Endothelial cell of umbilical vein (primary cell): ENCODE results near the gene HOXD10. TPM values are rescaled to one million over a fixed set of nuclear protein-coding genes. Genes with fewer than 3 reads are reported as not detected.

Source experiments
- BruUV-seq: library from RNA; stranded (reverse); fragments of 400-500 nt; replicated peaks from 2 replicates; lab custom pipeline; 2021; lab: Mats Ljungman, UMichigan
- CTCF ChIA-PET: fragments of 300-600, 350-600 bp; sonication (Branson Sonifier 250); formaldehyde crosslinking; loops from one replicate; lab custom pipeline; 2021; ENCODE audit warnings: antibody characterized with exemption, inconsistent platforms; lab: Charles Lee
- POLR2A ChIA-PET: fragments of 300-600, 350-600 bp; sonication (Branson Sonifier 250); formaldehyde crosslinking; loops from one replicate; lab custom pipeline; 2021; ENCODE audit warnings: antibody characterized with exemption, inconsistent platforms; lab: Charles Lee
- DNase-seq: peaks from one replicate; pipeline ENCODE4 v3.0.0-alpha.2; 2011; ENCODE audit warnings: low read depth, low spot score
- FAIRE-seq: peaks from 2 replicates; lab custom pipeline; 2011; peaks lifted over from hg19 to GRCh38; lab: Jason Lieb, UNC
- H2AFZ ChIP-seq: 2 replicates; pipeline ENCODE4 v1.6.0; 2012; ENCODE audit warnings: low read depth, low read length, control low read depth, inconsistent platforms
- H3K27ac ChIP-seq: 2 replicates; pipeline ENCODE4 v1.5.1; 2011; ENCODE audit warnings: low read depth, mild to moderate bottlenecking, control low read depth, low read length, moderate library complexity; ENCODE audit not compliant: insufficient read depth
- H3K27me3 ChIP-seq, 2 experiments: 2 replicates each; pipeline versions ENCODE4 v1.6.0 to v1.6.1; 2011; ENCODE audit warnings: low read length in 2 of 2, mixed read lengths in 1 of 2; ENCODE audit not compliant: control insufficient read depth in 2 of 2, insufficient read depth in 2 of 2
- H3K36me3 ChIP-seq, 2 experiments: 2 replicates in 1 of 2; 3 replicates in 1 of 2; pipeline ENCODE4 v1.5.1; 2011; ENCODE audit warnings: low read length in 2 of 2, mild to moderate bottlenecking in 1 of 2, moderate library complexity in 1 of 2; ENCODE audit not compliant: control insufficient read depth in 2 of 2, insufficient read depth in 2 of 2; ENCODE audit errors: extremely low read depth in 1 of 2
- H3K4me1 ChIP-seq: 3 replicates; pipeline ENCODE4 v1.5.1; 2011; ENCODE audit warnings: mild to moderate bottlenecking, low read length; ENCODE audit not compliant: control insufficient read depth, insufficient read depth; ENCODE audit errors: extremely low read depth
- H3K4me2 ChIP-seq: 2 replicates; pipeline ENCODE4 v1.6.1; 2011; ENCODE audit warnings: low read length, control low read depth, mixed read lengths; ENCODE audit not compliant: insufficient read depth
- H3K4me3 ChIP-seq, 3 experiments: fragments of 200-600 bp in 1 of 3; sonication (generic), shearing (Covaris generic) in 1 of 3; replicated peaks in 1 of 3; 2 replicates each; pipeline ENCODE4 v1.5.1; 2011 to 2016; ENCODE audit warnings: control low read depth in 3 of 3, low read length in 3 of 3, mild to moderate bottlenecking in 2 of 3, inconsistent platforms in 1 of 3, low read depth in 1 of 3, moderate library complexity in 1 of 3; ENCODE audit not compliant: insufficient read depth in 1 of 3
- H3K79me2 ChIP-seq: 2 replicates; pipeline ENCODE4 v1.6.0; 2012; ENCODE audit warnings: low read length, inconsistent platforms; ENCODE audit not compliant: control insufficient read depth, insufficient read depth
- H3K9ac ChIP-seq: replicated peaks from 2 replicates; pipeline ENCODE3; 2011; ENCODE audit warnings: low read length, control low read depth; ENCODE audit not compliant: insufficient read depth; ENCODE audit errors: extremely low read depth
- H3K9me1 ChIP-seq: replicated peaks from 3 replicates; pipeline ENCODE4 v1.6.0; 2011; ENCODE audit warnings: mild to moderate bottlenecking, low read length; ENCODE audit not compliant: control insufficient read depth, insufficient read depth; ENCODE audit errors: extremely low read depth
- H3K9me3 ChIP-seq: replicated peaks from 2 replicates; pipeline ENCODE4 v1.5.1; 2012; ENCODE audit warnings: low read length, inconsistent platforms; ENCODE audit not compliant: control insufficient read depth, insufficient read depth
- H4K20me1 ChIP-seq: replicated peaks from 2 replicates; pipeline ENCODE3; 2011; ENCODE audit warnings: mild to moderate bottlenecking, low read length; ENCODE audit not compliant: control insufficient read depth, insufficient read depth; ENCODE audit errors: extremely low read depth
- FOS ChIP-seq: IDR thresholded peaks from 2 replicates; pipeline ENCODE4 v1.6.1; 2011; ENCODE audit warnings: mild to moderate bottlenecking, low read length, moderate library complexity, borderline replicate concordance; ENCODE audit not compliant: insufficient read depth
- JUN ChIP-seq: IDR thresholded peaks from 2 replicates; pipeline ENCODE4 v1.6.1; 2011; ENCODE audit warnings: borderline replicate concordance, low read depth; ENCODE audit not compliant: insufficient read length, insufficient read depth
- MYC ChIP-seq: IDR thresholded peaks from one replicate; pipeline ENCODE4 v1.6.1; 2011; ENCODE audit warnings: mild to moderate bottlenecking, low read depth, low read length
- POLR2A ChIP-seq: IDR thresholded peaks from 2 replicates; pipeline ENCODE4 v1.6.1; 2012; ENCODE audit warnings: low read depth, mild to moderate bottlenecking, control low read depth, low read length
- POLR2AphosphoS5 ChIP-seq: IDR thresholded peaks from 2 replicates; pipeline ENCODE4 v1.6.1; 2012; ENCODE audit warnings: low read depth, mild to moderate bottlenecking, control low read depth, low read length, moderate library complexity; ENCODE audit not compliant: insufficient read depth
- dilution Hi-C: fragments of 300-500 bp; cut with MboI; formaldehyde crosslinking; loops from one replicate; pipeline ENCODE4 v1.15.0; 2019; ENCODE audit warnings: low sequenced_read_pairs; ENCODE audit not compliant: extremely low pct_ligation_motif_present
- intact Hi-C: fragments of 100-400 bp; cut with micrococcal nuclease; formaldehyde crosslinking; loops from one replicate; pipeline ENCODE4 v1.10.0; 2022
- polyA plus RNA-seq, 4 experiments: library from polyadenylated mRNA; depleted of rRNA in 3 of 4; stranded (reverse) in 3 of 4; unstranded in 1 of 4; fragments of >200 nt; gene quantifications; 2 replicates each; pipeline versions ENCODE4 v1.2.1 to v1.2.3, GENCODE V29; 2011 to 2012; ENCODE audit warnings: missing spikeins in 1 of 4
- total RNA-seq: library from RNA; stranded (reverse); gene quantifications from 2 replicates; pipeline ENCODE4 v1.2.3, GENCODE V29; 2021
- TF ChIP-seq, protein P1 (sequence below), 2 donors: IDR thresholded peaks; 1 replicate in 1 of 2; 2 replicates in 1 of 2; pipeline ENCODE4 v1.5.1; 2011; ENCODE audit warnings: low read length in 2 of 2, mild to moderate bottlenecking in 2 of 2, moderate library complexity in 2 of 2, control low read depth in 1 of 2, inconsistent platforms in 1 of 2, low read depth in 1 of 2; ENCODE audit not compliant: insufficient read depth in 1 of 2; ENCODE audit errors: extremely low read depth in 1 of 2

The HOXD10 gene
- total and polyA plus RNA-seq, 2 donors (not counting 3 experiments of a cell fraction or from before 2014, with no cell fraction given), result not detected

- TF ChIP-seq JUN, result no peak
- TF ChIP-seq POLR2A, result no peak
- no peak for TF ChIP-seq FOS
- TF ChIP-seq, protein P1, sequence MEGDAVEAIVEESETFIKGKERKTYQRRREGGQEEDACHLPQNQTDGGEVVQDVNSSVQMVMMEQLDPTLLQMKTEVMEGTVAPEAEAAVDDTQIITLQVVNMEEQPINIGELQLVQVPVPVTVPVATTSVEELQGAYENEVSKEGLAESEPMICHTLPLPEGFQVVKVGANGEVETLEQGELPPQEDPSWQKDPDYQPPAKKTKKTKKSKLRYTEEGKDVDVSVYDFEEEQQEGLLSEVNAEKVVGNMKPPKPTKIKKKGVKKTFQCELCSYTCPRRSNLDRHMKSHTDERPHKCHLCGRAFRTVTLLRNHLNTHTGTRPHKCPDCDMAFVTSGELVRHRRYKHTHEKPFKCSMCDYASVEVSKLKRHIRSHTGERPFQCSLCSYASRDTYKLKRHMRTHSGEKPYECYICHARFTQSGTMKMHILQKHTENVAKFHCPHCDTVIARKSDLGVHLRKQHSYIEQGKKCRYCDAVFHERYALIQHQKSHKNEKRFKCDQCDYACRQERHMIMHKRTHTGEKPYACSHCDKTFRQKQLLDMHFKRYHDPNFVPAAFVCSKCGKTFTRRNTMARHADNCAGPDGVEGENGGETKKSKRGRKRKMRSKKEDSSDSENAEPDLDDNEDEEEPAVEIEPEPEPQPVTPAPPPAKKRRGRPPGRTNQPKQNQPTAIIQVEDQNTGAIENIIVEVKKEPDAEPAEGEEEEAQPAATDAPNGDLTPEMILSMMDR (IDR thresholded peaks at IDR 0.05; ENCODE audit: extremely low read depth in 1 of 2, insufficient read depth in 1 of 2, low read depth in 1 of 2, low read length in 2 of 2), result no peak
- no peak for TF ChIP-seq MYC
- no peak for TF ChIP-seq POLR2AphosphoS5
- Histone ChIP-seq H3K4me3 (no peak overlapping the region), H3K9me1 (no peaks in the 10 kb centered on the region), H3K4me2 (no peak overlapping the region), H2AFZ (no peak overlapping the region), H4K20me1 (no peaks in the 10 kb centered on the region), H3K79me2 (no peaks in the 10 kb centered on the region), H3K9ac (no peak overlapping the region), H3K36me3 (no peaks in the 10 kb centered on the region), H3K27ac (no peak overlapping the region), H3K27me3 (peaks cover 91 to 99% of the 10 kb centered on the region in 2 experiments), H3K4me1 (no peaks in the 10 kb centered on the region), H3K9me3 (no peaks in the 10 kb centered on the region)
- CTCF ChIA-PET, result interaction anchor here (0.6 to 6.1 kb wide), 16 partner anchors 9 to 1390 kb away, joined by 3 to 102 read pairs (median 4); no protein-coding TSS in a partner anchor
- intact Hi-C loops (loop anchor here (1.0 to 2.0 kb wide), 3 partner anchors 673 to 837 kb away; no protein-coding TSS in a partner anchor), dilution Hi-C loops (no loop called here)
- POLR2A ChIA-PET, result no interaction called here
- BruUV-seq, result no TSS peak
- DNase-seq (no peak), FAIRE-seq (no peak)
Observed at GRCh38 chr2:176087330-176088047, 29.1 kb upstream of the HOXD10 start.
